22Rv1 (cell line): ENCODE results near the gene CMIP.

Experiments
- H3K27ac ChIP-seq: fragments of 450-650 bp; 2 replicates; pipeline ENCODE4 v1.5.1; 2017
- CTCF ChIP-seq: fragments of 450-650 bp; IDR thresholded peaks from 2 replicates; pipeline ENCODE4 v1.5.1; 2017; ENCODE audit warnings: mild to moderate bottlenecking
- ZFX ChIP-seq: fragments of 450-650 bp; IDR thresholded peaks from 2 replicates; pipeline ENCODE4 v1.6.1; 2017; ENCODE audit warnings: antibody characterized with exemption, borderline replicate concordance

Gene CMIP

GRCh38 chr16:81589975-81590650 is 145.5 kb downstream of the CMIP start:
- TF ChIP-seq ZFX, result no peak
- no peak for TF ChIP-seq CTCF
- H3K27ac ChIP-seq, result no peak overlapping the region

GRCh38 chr16:81590714-81591544 is 146.3 kb downstream of the CMIP start:
- TF ChIP-seq CTCF, result no peak

GRCh38 chr16:81591545-81591870 is 146.9 kb downstream of the CMIP start:
- no peak for TF ChIP-seq ZFX
- no peak for TF ChIP-seq CTCF
- no peak overlapping the region for H3K27ac ChIP-seq

More at GRCh38 chr16:81590714-81591544, 146.3 kb downstream of the CMIP start:
- no peak overlapping the region for H3K27ac ChIP-seq

- H3K27ac ChIP-seq, result no peak overlapping the region
- TF ChIP-seq ZFX (no peak), CTCF (no peak)
Measured at GRCh38 chr16:81592353-81592866, 147.8 kb downstream of the CMIP start.

- TF ChIP-seq CTCF (no peak), ZFX (no peak)
- no peak overlapping the region for H3K27ac ChIP-seq
Measured at GRCh38 chr16:81593481-81593880, 148.9 kb downstream of the CMIP start.

GRCh38 chr16:81595629-81596292 is 151.2 kb downstream of the CMIP start:
- TF ChIP-seq ZFX (no peak), CTCF (no peak)
- no peak overlapping the region for H3K27ac ChIP-seq
